GM12892 (cell line): ENCODE measurements around the gene DEAF1.

Experiments
- POLR2A ChIP-seq: IDR thresholded peaks from 2 replicates; pipeline ENCODE4 v1.6.1; 2011; ENCODE audit warnings: low read depth, low read length, control low read depth
- POLR2AphosphoS5 ChIP-seq: IDR thresholded peaks from 2 replicates; pipeline ENCODE4 v1.6.1; 2011; ENCODE audit warnings: low read depth, low read length, control low read depth
- TAF1 ChIP-seq: IDR thresholded peaks from 2 replicates; pipeline ENCODE4 v1.6.1; 2011; ENCODE audit warnings: low read depth, mild to moderate bottlenecking, control low read depth, low read length, borderline replicate concordance

DNA sequence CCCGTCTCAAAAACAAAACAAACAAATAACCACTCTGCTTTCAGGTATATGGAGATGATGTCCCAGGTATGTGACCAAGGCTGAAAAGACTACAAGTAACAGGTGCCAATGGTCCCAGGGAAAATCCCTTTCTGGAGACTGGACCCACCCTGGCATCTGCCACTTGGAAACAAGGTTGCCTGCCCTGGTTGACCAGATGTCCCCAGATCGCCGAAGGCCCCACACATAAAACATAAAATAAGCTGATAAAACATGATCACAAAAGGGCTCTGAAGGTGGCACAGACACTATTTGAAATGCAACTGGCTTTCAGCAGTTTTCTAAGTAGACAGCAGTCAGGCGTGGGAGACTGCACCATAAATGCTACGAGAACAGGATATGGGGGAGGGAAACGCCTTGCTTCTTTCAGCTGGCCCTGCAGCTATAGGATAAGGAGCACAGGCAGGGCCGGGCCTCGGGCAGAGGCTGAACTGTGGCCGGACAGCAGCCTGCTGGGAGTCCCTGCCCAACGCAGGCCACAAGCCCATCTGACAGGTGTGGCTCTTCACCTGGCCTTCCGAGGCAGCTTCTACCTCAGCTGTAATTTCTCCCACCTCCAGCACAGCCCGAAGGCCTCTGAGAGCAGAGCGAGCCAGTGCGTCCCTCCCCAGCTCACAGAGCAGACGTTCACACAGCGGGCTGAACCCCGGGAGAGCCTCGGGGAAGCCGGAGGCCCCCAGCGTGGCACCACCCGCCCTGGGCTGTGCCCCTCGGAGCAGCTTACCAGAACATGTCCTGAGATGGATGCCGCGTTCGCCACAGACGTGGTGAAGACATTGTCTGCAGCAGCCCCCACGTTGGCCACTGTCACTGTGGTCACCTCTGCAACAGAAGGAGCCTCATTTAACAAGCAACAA is 4.0 kb downstream of the DEAF1 start:
- TF ChIP-seq POLR2A (no peak), POLR2AphosphoS5 (no peak), TAF1 (no peak)
